MCF 10A (cell line): ENCODE measurements around the gene ZHX3. TPM values are rescaled to one million over a fixed set of nuclear protein-coding genes. Genes with fewer than 3 reads are reported as not detected.

Experiments used
- BruUV-seq: library from RNA; stranded (reverse); fragments of 400-500 nt; replicated peaks from 2 replicates; lab custom pipeline; 2021; lab: Mats Ljungman, UMichigan
- CTCF ChIA-PET: fragments of 300-600 bp; sonication (Branson Sonifier 250); formaldehyde crosslinking; extraction: SDS; loops from one replicate; lab custom pipeline; 2021; ENCODE audit warnings: antibody characterized with exemption, inconsistent platforms; lab: Yijun Ruan, JAX
- POLR2A ChIA-PET: fragments of 300-600, 350-650 bp; sonication (Branson Sonifier 250); formaldehyde crosslinking; extraction: SDS; loops from one replicate; lab custom pipeline; 2020; ENCODE audit warnings: antibody characterized with exemption, inconsistent platforms; lab: Yijun Ruan, JAX
- DNase-seq: peaks from one replicate; pipeline ENCODE4 v3.0.0-alpha.2; 2018; ENCODE audit not compliant: unreplicated experiment
- H3K27ac Mint-ChIP-seq: one replicate; pipeline ENCODE4 v1.8.0; 2022; ENCODE audit warnings: mild to moderate bottlenecking, low read depth, mixed read lengths; ENCODE audit not compliant: unreplicated experiment
- H3K27me3 Mint-ChIP-seq: one replicate; pipeline ENCODE4 v1.8.0; 2022; ENCODE audit warnings: mixed read lengths; ENCODE audit not compliant: insufficient read depth, unreplicated experiment
- H3K36me3 Mint-ChIP-seq: one replicate; pipeline ENCODE4 v1.8.0; 2022; ENCODE audit warnings: mild to moderate bottlenecking, moderate library complexity, mixed read lengths; ENCODE audit not compliant: insufficient read depth, unreplicated experiment
- H3K4me1 Mint-ChIP-seq: one replicate; pipeline ENCODE4 v1.8.0; 2022; ENCODE audit warnings: mixed read lengths; ENCODE audit not compliant: insufficient read depth, unreplicated experiment
- H3K4me3 Mint-ChIP-seq: one replicate; pipeline ENCODE4 v1.8.0; 2022; ENCODE audit warnings: mild to moderate bottlenecking, moderate library complexity, mixed read lengths; ENCODE audit not compliant: unreplicated experiment
- H3K9me3 Mint-ChIP-seq: one replicate; pipeline ENCODE4 v1.8.0; 2022; ENCODE audit warnings: mixed read lengths; ENCODE audit not compliant: unreplicated experiment
- CTCF ChIP-seq: fragments of 200-600 bp; IDR thresholded peaks from one replicate; pipeline ENCODE4 v1.8.0; 2022; ENCODE audit warnings: antibody characterized with exemption, mild to moderate bottlenecking; ENCODE audit not compliant: unreplicated experiment
- intact Hi-C: fragments of 100-400 bp; cut with micrococcal nuclease; formaldehyde crosslinking; loops from 2 replicates; pipeline ENCODE4 v1.14.1; 2022
- total RNA-seq: library from RNA; stranded (reverse); gene quantifications from 2 replicates; pipeline ENCODE4 v1.2.3, GENCODE V29; 2022

Gene ZHX3
- total RNA-seq, 1 experiment from 2014 or later = 34.1 TPM

DNA sequence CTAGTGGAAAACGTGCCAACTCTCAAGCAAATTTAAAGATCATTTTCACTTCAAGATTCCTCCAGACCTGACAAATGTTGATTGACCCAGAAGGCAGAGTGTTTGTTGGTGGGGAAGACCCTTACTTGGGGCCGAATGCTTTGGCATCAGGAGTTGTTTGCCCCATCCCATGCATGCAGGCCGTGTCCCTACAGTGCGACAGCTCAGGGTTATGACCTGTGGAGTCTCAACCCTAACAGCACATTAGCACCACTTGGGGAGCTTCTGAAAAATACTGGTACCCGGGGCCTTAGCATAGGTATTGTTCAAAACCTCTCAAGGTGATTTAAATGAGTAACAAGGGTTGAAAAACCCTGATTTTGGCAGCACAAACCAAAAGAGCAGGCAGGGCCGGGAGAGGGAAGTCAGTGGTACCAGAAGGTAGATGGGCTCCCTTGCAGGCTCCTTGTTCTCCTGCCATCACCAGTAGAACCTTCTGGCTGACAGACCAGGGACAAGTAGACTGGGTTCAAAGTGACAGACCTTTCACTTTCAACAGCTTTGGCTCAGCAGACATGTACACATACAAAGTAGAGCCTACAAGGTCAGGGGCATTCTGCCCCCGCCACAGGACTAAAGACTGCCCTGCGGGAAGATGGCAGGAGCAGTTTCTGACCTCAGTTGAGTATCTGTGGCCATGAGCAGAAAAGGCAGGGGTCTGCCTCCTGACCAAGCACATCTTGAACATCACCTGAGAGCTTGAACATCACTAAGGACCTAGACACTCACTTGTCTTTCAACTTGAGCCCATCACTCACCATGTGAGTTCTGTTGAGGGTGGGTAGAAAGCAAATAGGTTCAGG lies 140.6 kb downstream of the ZHX3 start:
- Mint-ChIP-seq H3K36me3 (peaks cover 39% of the 10 kb centered on the region), H3K4me1 (peaks cover 15% of the 10 kb centered on the region), H3K9me3 (no peaks in the 10 kb centered on the region), H3K27me3 (no peaks in the 10 kb centered on the region), H3K27ac (peak overlapping the region; percentile 82), H3K4me3 (no peak overlapping the region)
- CTCF ChIA-PET = interaction anchor here (0.9 to 16.9 kb wide), 5 partner anchors 18 to 162 kb away, joined by 3 to 314 read pairs (median 6); partner anchors contain the start of gene LPIN3
- BruUV-seq = no TSS peak
- POLR2A ChIA-PET = interaction anchor here (0.9 to 2.6 kb wide), 13 partner anchors 22 to 171 kb away, joined by 3 to 26 read pairs (median 5); partner anchors contain the start of genes LPIN3 and PLCG1
- no peak for DNase-seq
- intact Hi-C loops = loop anchor here (1.0 kb wide), 1 partner anchor 55 kb away; no protein-coding TSS in a partner anchor
- no peak for TF ChIP-seq CTCF

GRCh38 chr20:41175727-41176330 lies 141.7 kb downstream of the ZHX3 start:
- TF ChIP-seq CTCF = no peak
- peak overlapping the region; percentile 82 for H3K27ac Mint-ChIP-seq
- H3K36me3 Mint-ChIP-seq = peaks cover 43% of the 10 kb centered on the region
- no peak overlapping the region for H3K4me3 Mint-ChIP-seq
- no peaks in the 10 kb centered on the region for H3K27me3 Mint-ChIP-seq
- peaks cover 17% of the 10 kb centered on the region for H3K4me1 Mint-ChIP-seq
- H3K9me3 Mint-ChIP-seq = no peaks in the 10 kb centered on the region
- ChIA-PET POLR2A (interaction anchor here (0.5 to 2.6 kb wide), 7 partner anchors 18 to 198 kb away, joined by 3 to 26 read pairs (median 3); no protein-coding TSS in a partner anchor), CTCF (interaction anchor here (0.6 to 16.9 kb wide), 10 partner anchors 11 to 240 kb away, joined by 3 to 314 read pairs (median 4); partner anchors contain the start of gene LPIN3)
- intact Hi-C loops = no loop called here
- BruUV-seq = no TSS peak
- no peak for DNase-seq

DNA sequence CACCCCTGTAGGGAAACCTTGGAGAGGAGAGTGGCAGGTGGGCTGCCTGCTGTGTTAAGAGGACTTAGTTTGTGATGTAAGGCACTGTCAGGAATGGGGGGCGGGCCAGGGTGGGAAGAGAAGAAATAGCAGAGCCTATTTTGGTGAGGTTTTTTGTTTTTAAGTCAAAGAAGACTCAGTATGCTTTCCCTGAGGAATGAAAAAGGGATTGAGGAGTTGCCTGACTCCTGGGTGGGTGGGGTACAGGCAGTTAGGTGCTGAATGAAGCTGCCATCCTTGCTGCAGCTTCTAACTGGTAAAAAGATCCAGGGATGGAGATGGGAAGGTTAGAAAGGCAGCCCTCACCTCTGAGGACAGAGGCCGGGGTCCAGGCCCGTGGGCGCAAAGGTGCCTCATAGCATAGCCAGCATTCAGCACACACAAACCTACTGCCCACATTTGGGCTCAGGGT lies 142.3 kb downstream of the ZHX3 start:
- Mint-ChIP-seq H3K27me3 (no peaks in the 10 kb centered on the region), H3K4me1 (peaks cover 17% of the 10 kb centered on the region), H3K36me3 (peaks cover 44% of the 10 kb centered on the region), H3K9me3 (no peaks in the 10 kb centered on the region), H3K4me3 (no peak overlapping the region), H3K27ac (no peak overlapping the region)
- intact Hi-C loops = no loop called here
- no peak for TF ChIP-seq CTCF
- no peak for DNase-seq
- BruUV-seq = no TSS peak
- ChIA-PET CTCF (interaction anchor here (0.6 to 16.9 kb wide), 13 partner anchors 11 to 235 kb away, joined by 3 to 314 read pairs (median 4); partner anchors contain the start of gene LPIN3), POLR2A (interaction anchor here (0.7 to 2.0 kb wide), 5 partner anchors 18 to 170 kb away, joined by 3 to 6 read pairs (median 4); no protein-coding TSS in a partner anchor)
